CD14-positive monocyte (primary cell): Measurements from ENCODE around the gene KLHL6. TPM values are rescaled to one million over a fixed set of nuclear protein-coding genes. Genes with fewer than 3 reads are reported as not detected.
"Not testable (repeated sequence)": the region's sequence is repeated elsewhere in the genome, so short reads cannot be mapped to it uniquely, and the experiment has no call there.

Experiments
- DNase-seq, 3 donors: peaks; one replicate each; pipeline ENCODE4 v3.0.0-alpha.2; 2011 to 2022
- H2AFZ ChIP-seq: 2 replicates; pipeline ENCODE4 v1.6.0; 2012; ENCODE audit warnings: mild to moderate bottlenecking, low read depth, low read length, inconsistent platforms; ENCODE audit not compliant: insufficient read depth, poor library complexity, severe bottlenecking
- H3K27ac ChIP-seq, 2 donors: 1 replicate in 1 of 2; 2 replicates in 1 of 2; pipeline ENCODE4 v1.5.1; 2012 to 2013; ENCODE audit warnings: low read length in 2 of 2, control low read depth in 1 of 2, inconsistent platforms in 1 of 2, low read depth in 1 of 2, mild to moderate bottlenecking in 1 of 2
- H3K27me3 ChIP-seq, 2 donors: one replicate each; pipeline versions ENCODE4 v1.6.0 to v1.6.1; 2011 to 2013; ENCODE audit warnings: low read length in 2 of 2; ENCODE audit not compliant: control insufficient read depth in 2 of 2, insufficient read depth in 2 of 2
- H3K36me3 ChIP-seq, 2 donors: replicated peaks in 1 of 2; 1 replicate in 1 of 2; 2 replicates in 1 of 2; pipeline versions ENCODE4 v1.5.1 to v1.6.1; 2012 to 2013; ENCODE audit warnings: low read length in 2 of 2, control low read depth in 1 of 2, inconsistent platforms in 1 of 2, mild to moderate bottlenecking in 1 of 2; ENCODE audit not compliant: insufficient read depth in 2 of 2, control insufficient read depth in 1 of 2
- H3K4me1 ChIP-seq, 2 donors: 1 replicate in 1 of 2; 2 replicates in 1 of 2; pipeline versions ENCODE4 v1.5.1 to v1.6.1; 2012 to 2013; ENCODE audit warnings: low read length in 2 of 2, control low read depth in 1 of 2, inconsistent platforms in 1 of 2, mild to moderate bottlenecking in 1 of 2, moderate library complexity in 1 of 2; ENCODE audit not compliant: insufficient read depth in 2 of 2, control insufficient read depth in 1 of 2
- H3K4me2 ChIP-seq: replicated peaks from 2 replicates; pipeline ENCODE3; 2012; ENCODE audit warnings: low read length, moderate library complexity, mild to moderate bottlenecking; ENCODE audit not compliant: poor library complexity, severe bottlenecking; ENCODE audit errors: extremely low read depth
- H3K4me3 ChIP-seq, 3 experiments: fragments of 200-600 bp in 1 of 3; sonication (generic) in 1 of 3; replicated peaks in 1 of 3; 1 replicate in 2 of 3; 2 replicates in 1 of 3; pipeline ENCODE4 v1.5.1; 2011 to 2013; ENCODE audit warnings: low read length in 3 of 3, mild to moderate bottlenecking in 3 of 3, control low read depth in 2 of 3, low read depth in 2 of 3, inconsistent platforms in 1 of 3, moderate library complexity in 1 of 3
- H3K79me2 ChIP-seq: 2 replicates; pipeline ENCODE4 v1.6.0; 2012; ENCODE audit warnings: mild to moderate bottlenecking, control low read depth, inconsistent platforms, low read length, moderate library complexity; ENCODE audit not compliant: insufficient read depth
- H3K9ac ChIP-seq: 2 replicates; pipeline ENCODE4 v1.6.0; 2017; ENCODE audit warnings: low read length, mild to moderate bottlenecking; ENCODE audit not compliant: insufficient read depth, poor library complexity, severe bottlenecking
- H3K9me3 ChIP-seq, 2 donors: replicated peaks in 1 of 2; 1 replicate in 1 of 2; 2 replicates in 1 of 2; pipeline versions ENCODE4 v1.5.1 to v1.6.1; 2012 to 2013; ENCODE audit warnings: low read length in 2 of 2, control low read depth in 1 of 2; ENCODE audit not compliant: control insufficient read depth in 1 of 2, insufficient read depth in 1 of 2
- H4K20me1 ChIP-seq: 2 replicates; pipeline ENCODE4 v1.6.0; 2012; ENCODE audit warnings: mild to moderate bottlenecking, low read length, control low read depth, moderate library complexity; ENCODE audit not compliant: insufficient read depth
- H3K27ac Mint-ChIP-seq, 7 donors: one replicate each; pipeline ENCODE4 v1.8.0; 2020; ENCODE audit warnings: mild to moderate bottlenecking in 7 of 7, mixed read lengths in 7 of 7, moderate library complexity in 6 of 7, inconsistent platforms in 2 of 7
- H3K27me3 Mint-ChIP-seq, 3 donors: one replicate each; pipeline ENCODE4 v1.8.0; 2021 to 2022; ENCODE audit warnings: low read depth in 3 of 3, mild to moderate bottlenecking in 3 of 3, mixed read lengths in 3 of 3, moderate library complexity in 3 of 3, inconsistent platforms in 1 of 3
- H3K36me3 Mint-ChIP-seq, 2 donors: one replicate each; pipeline ENCODE4 v1.8.0; 2020; ENCODE audit warnings: mixed read lengths in 2 of 2, inconsistent platforms in 1 of 2, mild to moderate bottlenecking in 1 of 2
- H3K4me1 Mint-ChIP-seq: one replicate; pipeline ENCODE4 v1.8.0; 2020; ENCODE audit warnings: mild to moderate bottlenecking, mixed read lengths
- H3K4me3 Mint-ChIP-seq, 2 donors: one replicate each; pipeline ENCODE4 v1.8.0; 2020; ENCODE audit warnings: mild to moderate bottlenecking in 2 of 2, mixed read lengths in 2 of 2, moderate library complexity in 1 of 2
- H3K9me3 Mint-ChIP-seq, 7 donors: one replicate each; pipeline ENCODE4 v1.8.0; 2020 to 2022; ENCODE audit warnings: mixed read lengths in 7 of 7, mild to moderate bottlenecking in 6 of 7, moderate library complexity in 6 of 7, inconsistent platforms in 2 of 7
- WGBS: methylation state at CpG from one replicate; pipeline ENCODE4 v1.1.5; 2013; ENCODE audit warnings: missing lambda C conversion rate; ENCODE audit not compliant: insufficient coverage; 5-methylcytosine and 5-hydroxymethylcytosine counted together
- intact Hi-C, 2 donors: fragments of 100-400 bp; cut with micrococcal nuclease; formaldehyde crosslinking; loops; one replicate each; pipeline versions ENCODE4 v1.15.0 to v1.15.1; 2023
- polyA plus RNA-seq, 3 donors: library from polyadenylated mRNA; depleted of rRNA in 1 of 3; unstranded in 2 of 3; stranded (reverse) in 1 of 3; fragments of 300-500 nt in 2 of 3; fragments of >200 nt in 1 of 3; fragmentation: Illumina TruSeq in 2 of 3; gene quantifications; 1 replicate in 2 of 3; 2 replicates in 1 of 3; pipeline ENCODE4 v1.2.3, GENCODE V29; 2012 to 2021
- TF ChIP-seq, protein P1 (sequence below): fragments of 200-600 bp; IDR thresholded peaks from one replicate; pipeline ENCODE4 v1.8.0; 2022; ENCODE audit warnings: antibody characterized with exemption, mild to moderate bottlenecking

The KLHL6 gene
- polyA plus RNA-seq, 3 donors, result 5.7 to 15.2 (median 10.6) TPM

- no peak overlapping the region for H3K4me2 ChIP-seq
- H3K9me3 Mint-ChIP-seq, result peaks cover 0 to 3% (median 2%) of the 10 kb centered on the region in 7 donors
- WGBS, result 90% methylated on average over 6 of the region's 6 CpGs
- TF ChIP-seq, protein P1, sequence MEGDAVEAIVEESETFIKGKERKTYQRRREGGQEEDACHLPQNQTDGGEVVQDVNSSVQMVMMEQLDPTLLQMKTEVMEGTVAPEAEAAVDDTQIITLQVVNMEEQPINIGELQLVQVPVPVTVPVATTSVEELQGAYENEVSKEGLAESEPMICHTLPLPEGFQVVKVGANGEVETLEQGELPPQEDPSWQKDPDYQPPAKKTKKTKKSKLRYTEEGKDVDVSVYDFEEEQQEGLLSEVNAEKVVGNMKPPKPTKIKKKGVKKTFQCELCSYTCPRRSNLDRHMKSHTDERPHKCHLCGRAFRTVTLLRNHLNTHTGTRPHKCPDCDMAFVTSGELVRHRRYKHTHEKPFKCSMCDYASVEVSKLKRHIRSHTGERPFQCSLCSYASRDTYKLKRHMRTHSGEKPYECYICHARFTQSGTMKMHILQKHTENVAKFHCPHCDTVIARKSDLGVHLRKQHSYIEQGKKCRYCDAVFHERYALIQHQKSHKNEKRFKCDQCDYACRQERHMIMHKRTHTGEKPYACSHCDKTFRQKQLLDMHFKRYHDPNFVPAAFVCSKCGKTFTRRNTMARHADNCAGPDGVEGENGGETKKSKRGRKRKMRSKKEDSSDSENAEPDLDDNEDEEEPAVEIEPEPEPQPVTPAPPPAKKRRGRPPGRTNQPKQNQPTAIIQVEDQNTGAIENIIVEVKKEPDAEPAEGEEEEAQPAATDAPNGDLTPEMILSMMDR, result no peak
- H3K27ac ChIP-seq, result peak overlapping the region in 1 of 2 donors; percentile 20
- peaks cover 73 to 87% of the 10 kb centered on the region in 2 donors for H3K36me3 Mint-ChIP-seq
- H3K36me3 ChIP-seq, result peaks cover 9 to 78% of the 10 kb centered on the region in 2 donors
- intact Hi-C loops, result no loop called here
- H3K4me3 ChIP-seq, result no peak overlapping the region
- H4K20me1 ChIP-seq, result peaks cover 11% of the 10 kb centered on the region
- DNase-seq, result no peak
- peaks cover 15 to 20% of the 10 kb centered on the region in 2 donors for H3K4me1 ChIP-seq
- H2AFZ ChIP-seq, result no peak overlapping the region
- H3K27me3 Mint-ChIP-seq, result no peaks in the 10 kb centered on the region
- H3K9me3 ChIP-seq, result no peaks in the 10 kb centered on the region
- no peak overlapping the region for H3K4me3 Mint-ChIP-seq
- H3K79me2 ChIP-seq, result peaks cover 37% of the 10 kb centered on the region
- H3K27ac Mint-ChIP-seq, result peak overlapping the region in 1 of 7 donors; percentile 59
- H3K4me1 Mint-ChIP-seq, result peaks cover 35% of the 10 kb centered on the region
- no peak overlapping the region for H3K9ac ChIP-seq
- no peaks in the 10 kb centered on the region for H3K27me3 ChIP-seq
Measured at GRCh38 chr3:183524476-183524875, 31.0 kb downstream of the KLHL6 start.

GRCh38 chr3:183520741-183521556 is 34.6 kb downstream of the KLHL6 start:
- H4K20me1 ChIP-seq, H3K27me3 ChIP-seq, H3K27me3 Mint-ChIP-seq, intact Hi-C loops, H3K9me3 Mint-ChIP-seq, H3K9me3 ChIP-seq, H3K9ac ChIP-seq, H3K27ac ChIP-seq, H3K4me3 Mint-ChIP-seq, H3K4me1 ChIP-seq, H3K4me2 ChIP-seq, DNase-seq, H3K79me2 ChIP-seq, H2AFZ ChIP-seq, H3K4me3 ChIP-seq: not testable (repeated sequence)
- H3K27ac Mint-ChIP-seq, result peak overlapping the region in 4 of 7 donors; percentile 19 to 70 (median 34)
- H3K36me3 Mint-ChIP-seq, result peaks cover 73 to 76% of the 10 kb centered on the region in 2 donors
- whole genome bisulfite sequencing, result 80% methylated on average over 12 of the region's 19 CpGs
- peaks cover 29% of the 10 kb centered on the region for H3K4me1 Mint-ChIP-seq
- peaks cover 9 to 73% of the 10 kb centered on the region in 2 donors for H3K36me3 ChIP-seq

DNA sequence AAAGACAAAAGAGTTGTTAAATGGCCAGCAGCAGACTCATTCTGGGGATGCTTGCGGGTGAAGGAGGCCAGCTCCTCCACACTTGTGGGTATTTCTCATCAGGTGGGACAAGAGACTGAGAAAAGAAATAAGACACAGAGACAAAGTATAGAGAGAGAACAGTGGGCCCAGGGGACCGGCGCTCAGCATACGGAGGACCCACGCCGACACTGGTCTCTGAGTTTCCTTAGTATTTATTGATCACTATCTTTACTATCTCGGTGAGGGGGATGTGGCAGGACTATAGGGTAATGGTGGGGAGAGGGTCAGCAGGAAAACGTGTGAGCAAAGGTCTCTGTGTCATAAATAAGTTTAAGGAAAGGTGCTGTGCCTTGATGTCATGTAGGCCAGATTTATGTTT is 35.2 kb downstream of the KLHL6 start:
- H3K4me2 ChIP-seq, H2AFZ ChIP-seq, H3K9me3 ChIP-seq, H3K4me3 Mint-ChIP-seq, H4K20me1 ChIP-seq, H3K9ac ChIP-seq, H3K4me3 ChIP-seq, H3K27me3 Mint-ChIP-seq, intact Hi-C loops, DNase-seq, H3K4me1 ChIP-seq, H3K27ac ChIP-seq, H3K9me3 Mint-ChIP-seq, H3K27me3 ChIP-seq, H3K79me2 ChIP-seq: not testable (repeated sequence)
- WGBS, result 100% methylated on average over 1 of the region's 8 CpGs
- Mint-ChIP-seq H3K27ac (peak overlapping the region in 2 of 7 donors; percentile 0 to 28), H3K36me3 (peaks cover 68 to 72% of the 10 kb centered on the region in 2 donors), H3K4me1 (peaks cover 29% of the 10 kb centered on the region)
- H3K36me3 ChIP-seq, result peaks cover 9 to 71% of the 10 kb centered on the region in 2 donors
